ENCODE measurements around the gene PDPK1.
"Not testable (repeated sequence)": the region's sequence is repeated elsewhere in the genome, so short reads cannot be mapped to it uniquely, and the experiment has no call there.

The PDPK1 gene

DNA sequence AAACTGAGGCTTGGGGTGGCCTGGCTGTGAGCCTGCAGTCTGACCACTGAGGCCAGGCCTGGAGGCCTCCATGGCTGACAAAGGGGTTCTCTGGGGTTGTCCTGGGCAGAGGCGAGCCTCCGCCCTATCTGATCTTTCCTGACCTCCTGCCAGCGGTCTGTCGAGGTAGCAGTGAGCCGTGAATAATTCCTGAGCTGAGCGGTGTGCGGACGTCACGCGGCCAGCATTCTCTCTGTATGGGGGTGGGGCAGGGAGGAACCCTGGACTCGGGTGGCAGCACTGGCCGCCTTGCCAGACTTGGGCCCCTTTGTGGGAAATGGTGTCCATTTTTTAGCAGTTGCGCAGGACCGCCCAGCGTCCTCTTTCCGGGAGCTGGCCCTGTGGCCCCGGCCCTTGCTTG is 74.1 kb downstream of the PDPK1 start:
- DNase-seq (ENCODE audit: low read depth) = not testable (repeated sequence)

DNA sequence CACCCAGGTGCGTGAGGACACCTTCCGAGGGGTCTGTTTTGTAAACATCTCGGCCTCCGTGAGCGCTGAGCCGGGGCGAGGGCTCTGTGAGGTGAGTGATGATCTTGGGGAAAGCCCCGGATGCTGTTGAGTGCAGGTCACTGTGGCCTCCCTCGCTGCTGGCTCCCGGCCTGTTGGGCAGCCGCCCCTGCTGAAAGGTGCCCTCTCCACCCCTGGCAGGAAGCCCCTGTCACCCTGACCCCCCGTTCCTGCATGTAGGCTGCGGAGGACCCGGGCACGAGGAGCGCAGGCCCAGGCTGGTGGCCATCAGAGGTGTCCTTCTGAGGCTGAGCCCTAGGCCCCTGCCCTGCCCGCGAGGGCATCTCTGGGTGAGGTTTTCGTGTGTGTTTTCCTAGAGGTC is 75.4 kb downstream of the PDPK1 start:
- DNase-seq (ENCODE audit: low read depth) = not testable (repeated sequence)

DNA sequence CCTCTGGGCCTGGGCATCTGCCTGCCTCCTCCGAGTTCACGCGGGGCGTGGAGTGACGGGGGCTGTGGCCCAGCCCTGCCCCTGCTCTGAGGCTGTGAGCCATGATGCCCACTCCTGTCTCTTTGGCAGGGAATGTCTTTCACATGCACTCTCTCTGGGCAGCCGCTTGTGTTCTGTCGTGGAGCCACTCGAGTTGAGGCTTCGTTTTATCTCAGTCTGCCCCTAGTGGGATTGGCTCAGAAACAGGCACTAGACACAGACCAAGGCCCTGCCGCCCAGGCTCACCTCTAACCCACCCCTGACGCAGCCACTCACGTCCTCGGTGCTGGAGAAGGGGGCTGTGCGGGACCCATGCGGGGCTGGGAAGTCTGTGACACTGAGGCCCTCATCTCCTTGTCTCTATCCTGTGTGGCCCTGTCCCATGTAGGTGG is 77.0 kb downstream of the PDPK1 start:
- DNase-seq (ENCODE audit: low read depth) = no peak

- DNase-seq (ENCODE audit: low read depth) = not testable (repeated sequence)
Measured at GRCh38 chr16:2618964-2619363, 81.1 kb downstream of the PDPK1 start.

GRCh38 chr16:2619628-2620027 is 81.8 kb downstream of the PDPK1 start:
- not testable (repeated sequence) for DNase-seq (ENCODE audit: low read depth)

- not testable (repeated sequence) for DNase-seq (ENCODE audit: low read depth)
Measured at GRCh38 chr16:2620870-2621269, 83.0 kb downstream of the PDPK1 start.

GRCh38 chr16:2621395-2621794 is 83.6 kb downstream of the PDPK1 start:
- not testable (repeated sequence) for DNase-seq (ENCODE audit: low read depth)

- not testable (repeated sequence) for DNase-seq (ENCODE audit: low read depth)
Measured at GRCh38 chr16:2627075-2627474, 89.3 kb downstream of the PDPK1 start.

GRCh38 chr16:2631203-2631602 is 93.4 kb downstream of the PDPK1 start:
- not testable (repeated sequence) for DNase-seq (ENCODE audit: low read depth)

DNA sequence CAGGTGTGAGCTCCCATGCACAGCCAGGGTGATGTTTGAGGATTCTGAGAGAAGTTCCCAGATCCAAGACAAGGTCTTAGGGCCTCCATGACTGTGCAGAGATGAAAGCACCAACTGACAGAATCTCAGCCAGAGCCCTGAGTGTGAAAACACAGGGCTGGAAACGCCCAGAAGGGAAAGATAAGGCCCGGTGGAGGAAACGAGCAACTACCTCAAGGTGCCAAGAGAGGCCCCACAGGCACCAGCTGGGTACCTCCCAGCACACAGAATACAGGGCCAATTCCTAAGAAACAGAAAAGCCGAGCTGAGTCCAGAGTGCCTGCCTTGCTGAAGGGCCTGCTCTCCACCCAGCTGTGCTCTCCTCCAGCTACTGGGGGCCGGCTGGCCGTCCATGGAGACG is 94.5 kb downstream of the PDPK1 start:
- not testable (repeated sequence) for DNase-seq (ENCODE audit: low read depth)

GRCh38 chr16:2639071-2639721 is 101.4 kb downstream of the PDPK1 start:
- DNase-seq (ENCODE audit: low read depth) = not testable (repeated sequence)

DNA sequence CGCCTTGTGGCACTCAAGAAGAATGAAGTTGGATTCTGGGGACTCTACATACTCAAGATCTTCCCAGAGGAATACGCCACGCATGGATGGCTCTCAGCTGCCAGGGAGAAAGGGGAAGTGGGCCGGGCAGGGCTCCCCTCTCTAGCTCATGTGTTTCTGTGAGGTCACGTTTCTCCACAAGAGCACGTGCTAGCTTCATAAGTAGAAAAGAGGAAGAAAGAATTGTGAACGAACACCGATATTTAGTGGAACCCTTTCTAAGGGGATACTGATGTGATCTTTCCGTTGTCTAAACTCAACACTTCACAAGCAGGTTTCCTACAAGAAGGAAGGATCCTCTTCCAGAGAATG is 101.9 kb downstream of the PDPK1 start:
- not testable (repeated sequence) for DNase-seq (ENCODE audit: low read depth)

DNA sequence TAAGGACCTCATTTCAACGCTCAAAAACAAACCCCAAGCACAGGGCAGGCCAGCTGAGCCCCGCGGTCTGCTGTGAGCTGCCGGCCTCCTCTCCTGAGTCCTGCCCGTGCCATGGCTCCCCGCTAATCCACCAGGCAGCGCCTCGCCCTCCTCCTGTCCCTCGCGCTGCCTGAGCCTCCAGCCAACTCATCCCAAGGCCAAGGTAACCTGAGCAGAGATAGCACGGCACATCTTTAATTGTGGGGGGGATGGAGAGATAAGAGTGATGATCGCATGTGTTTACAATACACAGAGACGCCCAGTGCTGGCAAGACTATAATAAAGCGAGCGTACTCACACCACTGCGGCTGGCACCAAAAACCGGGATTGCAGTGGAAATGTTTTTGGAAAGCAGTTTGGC is 104.7 kb downstream of the PDPK1 start:
- not testable (repeated sequence) for DNase-seq (ENCODE audit: low read depth)

DNA sequence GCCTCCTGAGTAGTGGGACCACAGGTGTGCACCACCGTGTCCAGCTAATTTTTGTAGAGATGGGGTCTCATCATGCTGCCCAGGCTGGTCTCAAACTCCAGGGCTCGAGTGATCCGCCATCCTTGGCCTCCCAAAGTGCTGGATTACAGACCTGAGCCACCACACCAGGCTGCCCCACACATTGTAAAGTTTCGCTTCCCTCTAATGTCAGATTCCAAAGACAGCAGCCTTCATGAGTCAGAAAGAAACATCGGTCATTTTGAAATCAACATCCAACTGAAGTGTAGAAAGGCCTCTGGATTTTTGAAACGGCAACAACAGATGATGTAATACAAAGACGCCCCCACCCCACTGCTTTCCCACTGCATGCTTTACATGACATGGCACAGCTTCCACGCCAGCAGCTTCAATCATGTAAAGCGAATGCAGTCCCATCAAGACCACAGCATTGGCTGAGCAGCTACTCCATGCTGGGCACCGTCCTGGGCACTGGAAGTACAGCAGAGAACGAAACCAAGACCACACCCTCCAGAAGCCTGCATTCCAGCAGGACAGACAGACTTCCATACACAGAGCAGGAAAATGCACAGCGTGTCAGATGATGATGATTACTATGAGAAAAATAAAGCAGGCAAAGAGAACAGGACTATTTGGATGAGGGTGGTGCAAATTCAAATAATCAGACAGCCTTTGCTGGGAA is 107.1 kb downstream of the PDPK1 start:
- DNase-seq (ENCODE audit: low read depth) = not testable (repeated sequence)

- not testable (repeated sequence) for DNase-seq (ENCODE audit: low read depth)
Measured at GRCh38 chr16:2651268-2651871, 113.5 kb downstream of the PDPK1 start.
